Neural cell (in vitro differentiated cells): ENCODE data around the gene LRIG2. TPM values are rescaled to one million over a fixed set of nuclear protein-coding genes. Genes with fewer than 3 reads are reported as not detected.

Experiments used
- H2AFZ ChIP-seq: fragments of 200-600, 300-800 bp; sonication (generic), shearing (Covaris generic); 2 replicates; pipeline ENCODE4 v1.6.0; 2014; ENCODE audit warnings: low read depth, mild to moderate bottlenecking, antibody characterized with exemption, low read length, moderate library complexity
- H3F3A ChIP-seq: fragments of 200-600 bp; shearing (Covaris generic); 2 replicates; pipeline ENCODE4 v1.6.1; 2016; ENCODE audit warnings: mild to moderate bottlenecking, moderate library complexity, mixed read lengths, antibody characterized with exemption, low read length; ENCODE audit not compliant: insufficient read depth, poor library complexity, severe bottlenecking
- H3K27ac ChIP-seq: fragments of 200-600, 300-800 bp; sonication (generic), shearing (Covaris generic); 2 replicates; pipeline ENCODE4 v1.5.1; 2014; ENCODE audit warnings: mild to moderate bottlenecking, low read length, moderate library complexity
- H3K27me3 ChIP-seq: fragments of 300-800, 200-600 bp; sonication (generic), shearing (Covaris generic); 2 replicates; pipeline ENCODE4 v1.6.0; 2014; ENCODE audit warnings: mild to moderate bottlenecking, low read depth, low read length, moderate library complexity; ENCODE audit not compliant: insufficient read depth
- H3K36me3 ChIP-seq: fragments of 300-800, 200-600 bp; sonication (generic), shearing (Covaris generic); 2 replicates; pipeline ENCODE4 v1.5.1; 2014; ENCODE audit warnings: mild to moderate bottlenecking, antibody characterized with exemption, low read length, moderate library complexity; ENCODE audit not compliant: insufficient read depth
- H3K4me2 ChIP-seq: fragments of 300-800, 200-600 bp; sonication (generic), shearing (Covaris generic); 2 replicates; pipeline ENCODE4 v1.6.0; 2014; ENCODE audit warnings: mild to moderate bottlenecking, low read length
- H3K4me3 ChIP-seq: fragments of 300-800, 200-600 bp; sonication (generic), shearing (Covaris generic); 2 replicates; pipeline ENCODE4 v1.5.1; 2014; ENCODE audit warnings: mild to moderate bottlenecking, low read length, moderate library complexity
- H3K79me2 ChIP-seq: fragments of 200-600 bp; shearing (Covaris generic); replicated peaks from 2 replicates; pipeline ENCODE4 v1.6.0; 2014; ENCODE audit warnings: mild to moderate bottlenecking, low read length, moderate library complexity; ENCODE audit not compliant: insufficient read depth
- H3K9ac ChIP-seq: fragments of 300-800, 200-600 bp; sonication (generic), shearing (Covaris generic); 2 replicates; pipeline ENCODE4 v1.6.1; 2016; ENCODE audit warnings: mild to moderate bottlenecking, low read length, mixed read lengths
- H3K9me2 ChIP-seq: fragments of 200-600 bp; shearing (Covaris generic); 2 replicates; pipeline ENCODE4 v1.6.1; 2016; ENCODE audit warnings: mild to moderate bottlenecking, low read length, mixed read lengths; ENCODE audit not compliant: insufficient read depth
- H3K9me3 ChIP-seq: fragments of 200-600, 300-800 bp; sonication (generic), shearing (Covaris generic); 2 replicates; pipeline ENCODE4 v1.6.1; 2016; ENCODE audit warnings: mild to moderate bottlenecking, mixed run types, low read length, moderate library complexity, mixed read lengths
- H4K20me1 ChIP-seq: fragments of 200-600 bp; shearing (Covaris generic); 2 replicates; pipeline ENCODE4 v1.6.1; 2016; ENCODE audit warnings: mild to moderate bottlenecking, mixed run types; ENCODE audit not compliant: insufficient read depth
- CTCF ChIP-seq: fragments of 450-650 bp; IDR thresholded peaks from 2 replicates; pipeline ENCODE4 v1.5.1; 2014; ENCODE audit warnings: antibody characterized with exemption, mild to moderate bottlenecking, moderate library complexity; ENCODE audit not compliant: poor library complexity, severe bottlenecking
- EP300 ChIP-seq: fragments of 450-650 bp; conservative IDR thresholded peaks from 2 replicates; pipeline ENCODE4 v1.6.1; 2014; ENCODE audit warnings: antibody characterized with exemption, mild to moderate bottlenecking, moderate library complexity; ENCODE audit not compliant: poor library complexity, severe bottlenecking
- EZH2 ChIP-seq: fragments of 200-600, 300-800 bp; shearing (Covaris generic), sonication (generic); IDR thresholded peaks from 2 replicates; pipeline ENCODE4 v1.6.1; 2014; ENCODE audit warnings: antibody characterized with exemption, low read length, borderline replicate concordance, mild to moderate bottlenecking; ENCODE audit not compliant: insufficient read depth, poor library complexity, severe bottlenecking
- MXI1 ChIP-seq: fragments of 450-650 bp; conservative IDR thresholded peaks from 2 replicates; pipeline ENCODE4 v1.6.1; 2014; ENCODE audit warnings: antibody characterized with exemption, mild to moderate bottlenecking; ENCODE audit not compliant: poor library complexity, severe bottlenecking
- POLR2AphosphoS5 ChIP-seq: IDR thresholded peaks from 2 replicates; pipeline ENCODE4 v1.6.1; 2012
- RAD21 ChIP-seq: fragments of 450-650 bp; conservative IDR thresholded peaks from 2 replicates; pipeline ENCODE4 v1.6.1; 2014; ENCODE audit warnings: antibody characterized with exemption, mild to moderate bottlenecking, moderate library complexity
- SMC3 ChIP-seq: fragments of 450-650 bp; conservative IDR thresholded peaks from 2 replicates; pipeline ENCODE4 v1.6.1; 2014; ENCODE audit warnings: antibody characterized with exemption, mild to moderate bottlenecking, moderate library complexity; ENCODE audit not compliant: poor library complexity
- TAF1 ChIP-seq: IDR thresholded peaks from 2 replicates; pipeline ENCODE4 v1.6.1; 2012; ENCODE audit warnings: low read depth
- polyA plus RNA-seq: library from polyadenylated mRNA; depleted of rRNA; stranded (reverse); fragments of >200 nt; gene quantifications from 2 replicates; pipeline ENCODE4 v1.2.3, GENCODE V29; 2014
- TF ChIP-seq, protein P1 (sequence below): IDR thresholded peaks from 2 replicates; pipeline ENCODE4 v1.6.1; 2012; ENCODE audit warnings: borderline replicate concordance

LRIG2 gene
- polyA plus RNA-seq, 1 donor from 2014 or later: 11.1 TPM

GRCh38 chr1:113141650-113142473, 68.9 kb downstream of the LRIG2 start:
- H3K36me3 ChIP-seq: no peaks in the 10 kb centered on the region
- H3K9me2 ChIP-seq: no peaks in the 10 kb centered on the region
- H4K20me1 ChIP-seq: no peaks in the 10 kb centered on the region
- no peaks in the 10 kb centered on the region for H3K79me2 ChIP-seq
- no peak for TF ChIP-seq MXI1
- no peak for TF ChIP-seq TAF1
- no peak for TF ChIP-seq RAD21
- TF ChIP-seq POLR2AphosphoS5: no peak
- TF ChIP-seq CTCF: no peak
- TF ChIP-seq, protein P1, sequence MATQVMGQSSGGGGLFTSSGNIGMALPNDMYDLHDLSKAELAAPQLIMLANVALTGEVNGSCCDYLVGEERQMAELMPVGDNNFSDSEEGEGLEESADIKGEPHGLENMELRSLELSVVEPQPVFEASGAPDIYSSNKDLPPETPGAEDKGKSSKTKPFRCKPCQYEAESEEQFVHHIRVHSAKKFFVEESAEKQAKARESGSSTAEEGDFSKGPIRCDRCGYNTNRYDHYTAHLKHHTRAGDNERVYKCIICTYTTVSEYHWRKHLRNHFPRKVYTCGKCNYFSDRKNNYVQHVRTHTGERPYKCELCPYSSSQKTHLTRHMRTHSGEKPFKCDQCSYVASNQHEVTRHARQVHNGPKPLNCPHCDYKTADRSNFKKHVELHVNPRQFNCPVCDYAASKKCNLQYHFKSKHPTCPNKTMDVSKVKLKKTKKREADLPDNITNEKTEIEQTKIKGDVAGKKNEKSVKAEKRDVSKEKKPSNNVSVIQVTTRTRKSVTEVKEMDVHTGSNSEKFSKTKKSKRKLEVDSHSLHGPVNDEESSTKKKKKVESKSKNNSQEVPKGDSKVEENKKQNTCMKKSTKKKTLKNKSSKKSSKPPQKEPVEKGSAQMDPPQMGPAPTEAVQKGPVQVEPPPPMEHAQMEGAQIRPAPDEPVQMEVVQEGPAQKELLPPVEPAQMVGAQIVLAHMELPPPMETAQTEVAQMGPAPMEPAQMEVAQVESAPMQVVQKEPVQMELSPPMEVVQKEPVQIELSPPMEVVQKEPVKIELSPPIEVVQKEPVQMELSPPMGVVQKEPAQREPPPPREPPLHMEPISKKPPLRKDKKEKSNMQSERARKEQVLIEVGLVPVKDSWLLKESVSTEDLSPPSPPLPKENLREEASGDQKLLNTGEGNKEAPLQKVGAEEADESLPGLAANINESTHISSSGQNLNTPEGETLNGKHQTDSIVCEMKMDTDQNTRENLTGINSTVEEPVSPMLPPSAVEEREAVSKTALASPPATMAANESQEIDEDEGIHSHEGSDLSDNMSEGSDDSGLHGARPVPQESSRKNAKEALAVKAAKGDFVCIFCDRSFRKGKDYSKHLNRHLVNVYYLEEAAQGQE: no peak
- no peak for TF ChIP-seq EZH2
- TF ChIP-seq EP300: no peak
- no peak for TF ChIP-seq SMC3
- no peaks in the 10 kb centered on the region for H3F3A ChIP-seq
- no peak overlapping the region for H2AFZ ChIP-seq
- H3K4me3 ChIP-seq: no peak overlapping the region
- no peak overlapping the region for H3K4me2 ChIP-seq
- H3K9ac ChIP-seq: no peak overlapping the region
- no peak overlapping the region for H3K27ac ChIP-seq
- no peaks in the 10 kb centered on the region for H3K27me3 ChIP-seq
- no peaks in the 10 kb centered on the region for H3K9me3 ChIP-seq

GRCh38 chr1:113142791-113143190, 69.8 kb downstream of the LRIG2 start:
- no peaks in the 10 kb centered on the region for H3K9me3 ChIP-seq
- H2AFZ ChIP-seq: no peak overlapping the region
- H3K4me3 ChIP-seq: no peak overlapping the region
- H3K27ac ChIP-seq: no peak overlapping the region
- no peak overlapping the region for H3K4me2 ChIP-seq
- H3K36me3 ChIP-seq: no peaks in the 10 kb centered on the region
- H4K20me1 ChIP-seq: no peaks in the 10 kb centered on the region
- no peaks in the 10 kb centered on the region for H3K27me3 ChIP-seq
- no peaks in the 10 kb centered on the region for H3K79me2 ChIP-seq
- H3K9me2 ChIP-seq: no peaks in the 10 kb centered on the region
- no peaks in the 10 kb centered on the region for H3F3A ChIP-seq
- no peak overlapping the region for H3K9ac ChIP-seq
- TF ChIP-seq, protein P1: no peak
- TF ChIP-seq SMC3: no peak
- TF ChIP-seq TAF1: no peak
